RWPE2 (cell line): ENCODE data around the gene IL31RA.
A peak's percentile ranks its signal among the peaks of the same experiment; 100 is the strongest.

Experiments
- ATAC-seq: fragments of 200-7000 bp; cut with Tn5 transposase; 3 replicates; pipeline ENCODE4 v1.9.1; 2021; ENCODE audit warnings: low read depth
- DNase-seq: peaks from one replicate; pipeline ENCODE4 v3.0.0-alpha.2; 2020; ENCODE audit warnings: low spot score
- H3K27ac ChIP-seq: fragments of 450-650 bp; 2 replicates; pipeline ENCODE4 v1.5.1; 2017; ENCODE audit warnings: mild to moderate bottlenecking; ENCODE audit not compliant: poor library complexity, severe bottlenecking
- H3K27me3 ChIP-seq: fragments of 250-450 bp; sonication (Bioruptor Pico); 2 replicates; pipeline ENCODE4 v1.5.1; 2021; ENCODE audit warnings: mild to moderate bottlenecking, moderate library complexity; ENCODE audit not compliant: insufficient read depth, poor library complexity, severe bottlenecking
- H3K36me3 ChIP-seq: fragments of 250-450 bp; sonication (Bioruptor Pico); 2 replicates; pipeline ENCODE4 v1.5.1; 2020; ENCODE audit warnings: low read depth, mild to moderate bottlenecking, moderate library complexity
- H3K4me1 ChIP-seq: fragments of 250-450 bp; sonication (Bioruptor Pico); 2 replicates; pipeline ENCODE4 v1.5.1; 2021; ENCODE audit warnings: mild to moderate bottlenecking, moderate library complexity; ENCODE audit not compliant: insufficient read depth, poor library complexity, severe bottlenecking
- H3K4me3 ChIP-seq: fragments of 250-450 bp; sonication (Bioruptor Pico); 2 replicates; pipeline ENCODE4 v1.5.1; 2021; ENCODE audit warnings: mild to moderate bottlenecking, moderate library complexity; ENCODE audit not compliant: severe bottlenecking
- H3K9me3 ChIP-seq: fragments of 250-450 bp; sonication (Bioruptor Pico); 2 replicates; pipeline ENCODE4 v1.5.1; 2021; ENCODE audit warnings: mild to moderate bottlenecking, moderate library complexity; ENCODE audit not compliant: severe bottlenecking
- CTCF ChIP-seq: fragments of 450-650 bp; IDR thresholded peaks from one replicate; pipeline ENCODE4 v1.5.1; 2017; ENCODE audit warnings: mild to moderate bottlenecking, moderate library complexity; ENCODE audit not compliant: poor library complexity, severe bottlenecking

IL31RA gene

GRCh38 chr5:55960779-55961178 lies 109.6 kb downstream of the IL31RA start:
- H3K9me3 ChIP-seq = no peaks in the 10 kb centered on the region
- peaks cover 55% of the 10 kb centered on the region for H3K36me3 ChIP-seq
- H3K4me3 ChIP-seq = no peak overlapping the region
- no peak for TF ChIP-seq CTCF
- H3K4me1 ChIP-seq = peaks cover under 1% of the 10 kb centered on the region
- DNase-seq (no peak), ATAC-seq (no peak)
- no peak overlapping the region for H3K27ac ChIP-seq
- H3K27me3 ChIP-seq = no peaks in the 10 kb centered on the region

DNA sequence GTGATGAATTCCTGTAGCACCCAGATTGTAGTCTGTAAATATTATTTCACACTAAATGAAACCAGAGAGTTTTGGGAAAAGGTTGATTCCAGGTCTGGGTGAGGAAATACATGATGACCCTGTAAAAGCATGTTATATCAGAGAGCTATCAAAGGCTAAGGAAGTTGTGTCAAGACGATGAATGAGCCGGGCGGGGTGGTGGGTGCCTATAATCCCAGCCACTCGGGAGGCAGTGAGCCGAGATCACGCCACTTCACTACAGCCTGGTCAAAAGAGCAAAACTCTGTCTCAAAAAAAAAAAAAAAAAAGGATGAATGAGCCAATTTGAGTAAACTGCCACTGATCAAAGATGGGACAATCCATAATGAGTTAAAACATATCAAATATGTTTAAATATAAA lies 114.4 kb downstream of the IL31RA start:
- ATAC-seq (no peak), DNase-seq (no peak)
- H3K27me3 ChIP-seq = no peaks in the 10 kb centered on the region
- peaks cover 9% of the 10 kb centered on the region for H3K4me1 ChIP-seq
- no peak overlapping the region for H3K27ac ChIP-seq
- TF ChIP-seq CTCF = no peak
- H3K36me3 ChIP-seq = peaks cover 27% of the 10 kb centered on the region
- H3K9me3 ChIP-seq = no peaks in the 10 kb centered on the region
- H3K4me3 ChIP-seq = no peak overlapping the region

- Histone ChIP-seq H3K4me3 (no peak overlapping the region), H3K27ac (no peak overlapping the region), H3K27me3 (no peaks in the 10 kb centered on the region), H3K36me3 (peaks cover 24% of the 10 kb centered on the region), H3K4me1 (peaks cover 9% of the 10 kb centered on the region), H3K9me3 (no peaks in the 10 kb centered on the region)
- ATAC-seq (peak; percentile 98), DNase-seq (no peak)
- TF ChIP-seq CTCF = no peak
Observed at GRCh38 chr5:55966284-55966683, 115.1 kb downstream of the IL31RA start.

- Histone ChIP-seq H3K36me3 (peaks cover 5% of the 10 kb centered on the region), H3K4me3 (no peak overlapping the region), H3K4me1 (peaks cover 9% of the 10 kb centered on the region), H3K27me3 (no peaks in the 10 kb centered on the region), H3K27ac (no peak overlapping the region), H3K9me3 (no peaks in the 10 kb centered on the region)
- DNase-seq (no peak), ATAC-seq (peak; percentile 54; the same call in 1 of the 3 replicates)
- TF ChIP-seq CTCF = no peak
Observed at GRCh38 chr5:55969956-55970355, 118.8 kb downstream of the IL31RA start.
